ENCODE data around the gene GRIN2C.

Gene GRIN2C

GRCh38 chr17:74796211-74796610, 63.5 kb downstream of the GRIN2C start:
- no peak for DNase-seq

GRCh38 chr17:74795327-74796020, 64.2 kb downstream of the GRIN2C start:
- no peak for DNase-seq

- no peak for DNase-seq
Observed at GRCh38 chr17:74792586-74793105, 67.0 kb downstream of the GRIN2C start.
